Panc1 (cell line): ENCODE data around the gene PTPRR. TPM values are rescaled to one million over a fixed set of nuclear protein-coding genes. Genes with fewer than 3 reads are reported as not detected.

Experiments
- ATAC-seq: fragments of 200-7000 bp; cut with Tn5 transposase; 2 replicates; pipeline ENCODE4 v1.9.1; 2020; ENCODE audit warnings: mild to moderate bottlenecking, moderate library complexity
- BruUV-seq: library from RNA; stranded (reverse); fragments of 400-500 nt; replicated peaks from 2 replicates; lab custom pipeline; 2021; lab: Mats Ljungman, UMichigan
- CTCF ChIA-PET: fragments of 300-600 bp; sonication (Branson Sonifier 250); formaldehyde crosslinking; loops from one replicate; lab custom pipeline; 2022; ENCODE audit warnings: antibody characterized with exemption; lab: Charles Lee
- POLR2A ChIA-PET: fragments of 300-600 bp; sonication (Branson Sonifier 250); formaldehyde crosslinking; loops from one replicate; lab custom pipeline; 2022; ENCODE audit warnings: antibody characterized with exemption; lab: Charles Lee
- DNase-seq: peaks from one replicate; pipeline ENCODE4 v3.0.0-alpha.2; 2010; ENCODE audit warnings: low read depth, low spot score
- H3K27ac ChIP-seq: 2 replicates; pipeline ENCODE4 v1.5.1; 2011; ENCODE audit warnings: mild to moderate bottlenecking, low read length, inconsistent platforms
- H3K27me3 ChIP-seq: fragments of 200-500 bp; sonication (Bioruptor generic); 2 replicates; pipeline ENCODE4 v1.6.0; 2014; ENCODE audit warnings: low read length, inconsistent platforms; ENCODE audit not compliant: control insufficient read depth, insufficient read depth
- H3K36me3 ChIP-seq: fragments of 200-500 bp; sonication (Bioruptor generic); 2 replicates; pipeline ENCODE4 v1.5.1; 2014; ENCODE audit warnings: inconsistent platforms, mild to moderate bottlenecking, low read length, moderate library complexity; ENCODE audit not compliant: control insufficient read depth, insufficient read depth
- H3K4me1 ChIP-seq: 2 replicates; pipeline ENCODE4 v1.5.1; 2011; ENCODE audit warnings: inconsistent platforms, mild to moderate bottlenecking, low read length, moderate library complexity; ENCODE audit not compliant: control insufficient read depth, insufficient read depth
- H3K4me3 ChIP-seq, 2 experiments: 2 replicates each; pipeline ENCODE4 v1.5.1; 2011 to 2012; ENCODE audit warnings: low read depth in 2 of 2, low read length in 2 of 2, mild to moderate bottlenecking in 2 of 2, inconsistent platforms in 1 of 2, moderate library complexity in 1 of 2
- H3K9me3 ChIP-seq: fragments of 200-500 bp; sonication (Bioruptor generic); 2 replicates; pipeline ENCODE4 v1.5.1; 2014; ENCODE audit warnings: low read depth, mild to moderate bottlenecking, inconsistent platforms, low read length, moderate library complexity; ENCODE audit not compliant: control insufficient read depth, insufficient read depth
- CTCF ChIP-seq: fragments of 450-650 bp; IDR thresholded peaks from 2 replicates; pipeline ENCODE4 v1.5.1; 2017; ENCODE audit warnings: mild to moderate bottlenecking
- POLR2AphosphoS5 ChIP-seq: IDR thresholded peaks from 2 replicates; pipeline ENCODE4 v1.6.1; 2012; ENCODE audit warnings: mild to moderate bottlenecking, low read depth, low read length, moderate library complexity
- REST ChIP-seq, 2 experiments: IDR thresholded peaks; 2 replicates each; pipeline ENCODE4 v1.6.1; 2011 to 2012; ENCODE audit warnings: low read depth in 2 of 2, control low read depth in 1 of 2, low read length in 1 of 2, mild to moderate bottlenecking in 1 of 2, moderate library complexity in 1 of 2; ENCODE audit not compliant: insufficient read depth in 1 of 2
- SIN3A ChIP-seq: IDR thresholded peaks from 2 replicates; pipeline ENCODE4 v1.6.1; 2012; ENCODE audit warnings: low read depth, mild to moderate bottlenecking, low read length, moderate library complexity, borderline replicate concordance; ENCODE audit not compliant: insufficient read depth
- TCF7L2 ChIP-seq: IDR thresholded peaks from 2 replicates; pipeline ENCODE4 v1.6.1; 2011; ENCODE audit warnings: mild to moderate bottlenecking, low read depth, low read length, inconsistent platforms
- in situ Hi-C: cut with HindIII; loops from 2 replicates; pipeline ENCODE4 v1.10.0; 2016; ENCODE audit warnings: low sequenced_read_pairs, low pct_unique_long_range_greater_than_20kb
- intact Hi-C: fragments of 100-400 bp; cut with micrococcal nuclease; formaldehyde crosslinking; loops from one replicate; pipeline ENCODE4 v1.10.0; 2022; ENCODE audit not compliant: unreplicated experiment
- total RNA-seq: library from RNA; stranded (reverse); gene quantifications from one replicate; pipeline ENCODE4 v1.2.1, GENCODE V29; 2021; ENCODE audit not compliant: unreplicated experiment

The PTPRR gene
- total RNA-seq, 1 experiment from 2014 or later, result not detected

- no peak overlapping the region for H3K27ac ChIP-seq
- no peaks in the 10 kb centered on the region for H3K27me3 ChIP-seq
- in situ Hi-C loops (no loop called here), intact Hi-C loops (no loop called here)
- CTCF ChIA-PET, result no interaction called here
- DNase-seq (no peak), ATAC-seq (no peak)
- H3K36me3 ChIP-seq, result no peaks in the 10 kb centered on the region
- no peaks in the 10 kb centered on the region for H3K4me1 ChIP-seq
- POLR2A ChIA-PET, result no interaction called here
- H3K4me3 ChIP-seq, result no peak overlapping the region
- no peak for TF ChIP-seq REST (IDR thresholded peaks at IDR 0.05; ENCODE audit: insufficient read depth in 1 of 2, low read depth in 2 of 2, low read length in 1 of 2)
- no peak for TF ChIP-seq TCF7L2
- TF ChIP-seq CTCF, result no peak
- TF ChIP-seq POLR2AphosphoS5, result no peak
- no peak for TF ChIP-seq SIN3A
- BruUV-seq, result no TSS peak
- no peaks in the 10 kb centered on the region for H3K9me3 ChIP-seq
These were observed 90.1 kb downstream of the PTPRR start for GRCh38 chr12:70830221-70831061.

- BruUV-seq, result no TSS peak
- Histone ChIP-seq H3K36me3 (no peaks in the 10 kb centered on the region), H3K4me3 (no peak overlapping the region), H3K9me3 (no peaks in the 10 kb centered on the region), H3K4me1 (no peaks in the 10 kb centered on the region), H3K27ac (no peak overlapping the region), H3K27me3 (no peaks in the 10 kb centered on the region)
- TF ChIP-seq POLR2AphosphoS5 (no peak), CTCF (no peak), SIN3A (no peak), TCF7L2 (no peak), REST (IDR thresholded peaks at IDR 0.05; ENCODE audit: insufficient read depth in 1 of 2, low read depth in 2 of 2, low read length in 1 of 2) (no peak)
- in situ Hi-C loops, result no loop called here
- ATAC-seq, result no peak
- POLR2A ChIA-PET, result no interaction called here
- intact Hi-C loops, result no loop called here
- DNase-seq, result no peak
- CTCF ChIA-PET, result no interaction called here
These were observed 91.5 kb downstream of the PTPRR start for GRCh38 chr12:70829070-70829469.
